Mesendoderm (in vitro differentiated cells): ENCODE measurements around the gene GDE1.
A peak's percentile ranks its signal among the peaks of the same experiment; 100 is the strongest.

Experiments
- DNase-seq: peaks from one replicate; pipeline ENCODE4 v3.0.0; 2013
- H2AK5ac ChIP-seq: 2 replicates; pipeline ENCODE4 v1.6.1; 2013; ENCODE audit warnings: low read length, inconsistent platforms
- H2BK120ac ChIP-seq: 2 replicates; pipeline ENCODE4 v1.6.1; 2013; ENCODE audit warnings: low read depth, mild to moderate bottlenecking, low read length, moderate library complexity, mixed read lengths
- H2BK15ac ChIP-seq: replicated peaks from 2 replicates; pipeline ENCODE4 v1.6.1; 2013; ENCODE audit warnings: low read depth, mild to moderate bottlenecking, moderate library complexity
- H2BK5ac ChIP-seq: 2 replicates; pipeline ENCODE4 v1.6.1; 2013; ENCODE audit warnings: low read length, inconsistent platforms
- H3K18ac ChIP-seq: 2 replicates; pipeline ENCODE4 v1.6.1; 2013; ENCODE audit warnings: mild to moderate bottlenecking, low read length, mixed read lengths
- H3K23ac ChIP-seq: one replicate; pipeline ENCODE4 v1.6.1; 2013; ENCODE audit warnings: low read length
- H3K27ac ChIP-seq: 2 replicates; pipeline ENCODE4 v1.5.1; 2013; ENCODE audit warnings: low read depth, mild to moderate bottlenecking, inconsistent platforms, low read length, moderate library complexity
- H3K27me3 ChIP-seq: 2 replicates; pipeline ENCODE4 v1.6.1; 2013; ENCODE audit warnings: low read length, control low read depth, mild to moderate bottlenecking, inconsistent platforms; ENCODE audit not compliant: insufficient read depth, poor library complexity
- H3K36me3 ChIP-seq: 2 replicates; pipeline ENCODE4 v1.6.1; 2013; ENCODE audit warnings: low read length, inconsistent platforms; ENCODE audit not compliant: control insufficient read depth, insufficient read depth
- H3K4ac ChIP-seq: one replicate; pipeline ENCODE4 v1.6.1; 2013; ENCODE audit warnings: low read depth, mild to moderate bottlenecking, low read length, moderate library complexity
- H3K4me1 ChIP-seq: 2 replicates; pipeline ENCODE4 v1.6.1; 2013; ENCODE audit warnings: low read depth, low read length, inconsistent platforms; ENCODE audit not compliant: control insufficient read depth
- H3K4me2 ChIP-seq: 2 replicates; pipeline ENCODE4 v1.6.1; 2013; ENCODE audit warnings: low read length
- H3K4me3 ChIP-seq: 2 replicates; pipeline ENCODE4 v1.5.1; 2013; ENCODE audit warnings: mild to moderate bottlenecking, low read length
- H3K56ac ChIP-seq: one replicate; pipeline ENCODE4 v1.6.1; 2013; ENCODE audit warnings: low read length
- H3K79me1 ChIP-seq: 2 replicates; pipeline ENCODE4 v1.6.1; 2013; ENCODE audit warnings: low read length, inconsistent platforms
- H3K79me2 ChIP-seq: 2 replicates; pipeline ENCODE4 v1.6.1; 2013; ENCODE audit warnings: mild to moderate bottlenecking, low read length; ENCODE audit not compliant: control insufficient read depth, insufficient read depth
- H3K9ac ChIP-seq: 2 replicates; pipeline ENCODE4 v1.6.1; 2013; ENCODE audit warnings: low read length, inconsistent platforms
- H4K5ac ChIP-seq: one replicate; pipeline ENCODE4 v1.6.1; 2013; ENCODE audit warnings: low read length
- H4K8ac ChIP-seq: one replicate; pipeline ENCODE4 v1.6.1; 2013; ENCODE audit warnings: low read depth, mild to moderate bottlenecking, control low read depth, low read length, moderate library complexity
- WGBS: extraction: QIAGEN DNeasy Blood & Tissue Kit; methylation state at CpG from one replicate; pipeline ENCODE4 v1.1.7; 2013; ENCODE audit warnings: low lambda C conversion rate, missing lambda C conversion rate; ENCODE audit not compliant: insufficient coverage; ENCODE audit errors: extremely low coverage; 5-methylcytosine and 5-hydroxymethylcytosine counted together

Gene GDE1

DNA sequence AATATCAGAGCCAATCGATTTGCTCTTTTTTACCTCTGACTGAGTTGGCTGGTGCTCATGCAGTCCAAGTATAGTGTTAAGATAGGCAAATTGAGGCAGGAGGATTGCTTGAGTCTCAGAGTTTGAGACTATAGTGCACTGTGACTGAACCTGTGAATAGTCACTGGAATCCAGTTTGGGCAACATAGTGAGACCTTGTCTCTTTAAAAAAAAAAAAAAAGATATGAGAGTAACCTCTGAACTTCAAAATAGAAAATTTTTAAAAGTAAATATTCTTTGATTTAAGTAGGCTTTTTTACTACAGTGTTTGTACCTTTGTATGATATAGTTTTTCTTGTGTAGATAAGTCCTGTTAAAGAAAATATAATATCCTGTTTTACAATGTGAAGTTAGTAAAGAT, 5.3 kb upstream of the GDE1 start:
- no peak overlapping the region for H3K18ac ChIP-seq
- H2AK5ac ChIP-seq: no peak overlapping the region
- H4K8ac ChIP-seq: no peak overlapping the region
- peaks cover 10% of the 10 kb centered on the region for H3K4me1 ChIP-seq
- no CpG with 5 or more reads among the region's 1 CpG for WGBS
- no peaks in the 10 kb centered on the region for H3K36me3 ChIP-seq
- no peak overlapping the region for H3K56ac ChIP-seq
- no peak overlapping the region for H3K4me2 ChIP-seq
- no peak overlapping the region for H3K4me3 ChIP-seq
- peaks cover 3% of the 10 kb centered on the region for H3K79me2 ChIP-seq
- H2BK5ac ChIP-seq: no peak overlapping the region
- no peak overlapping the region for H4K5ac ChIP-seq
- H2BK120ac ChIP-seq: no peak overlapping the region
- H3K27me3 ChIP-seq: no peaks in the 10 kb centered on the region
- no peak overlapping the region for H3K9ac ChIP-seq
- no peak overlapping the region for H3K27ac ChIP-seq
- no peak for DNase-seq
- no peak overlapping the region for H3K4ac ChIP-seq
- no peak overlapping the region for H2BK15ac ChIP-seq
- no peak overlapping the region for H3K23ac ChIP-seq
- peaks cover 3% of the 10 kb centered on the region for H3K79me1 ChIP-seq

DNA sequence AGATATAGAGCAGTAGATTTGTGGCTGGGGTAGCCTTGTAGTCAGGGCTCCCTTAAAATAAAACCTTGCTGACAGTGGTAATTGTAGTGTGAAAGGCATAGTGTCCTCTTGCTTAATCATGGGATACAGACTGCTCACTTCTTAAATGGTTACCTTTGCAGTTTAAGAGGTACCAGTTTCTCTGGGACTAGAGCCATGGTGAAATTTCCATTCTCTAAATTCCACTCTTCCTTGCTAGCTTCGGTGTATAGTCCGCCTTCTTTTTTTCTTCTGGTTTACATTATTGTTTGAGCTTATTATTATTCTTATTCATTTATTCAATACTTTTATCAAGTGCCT, 3.5 kb upstream of the GDE1 start:
- no peak overlapping the region for H3K4ac ChIP-seq
- no peak overlapping the region for H2BK5ac ChIP-seq
- H3K27ac ChIP-seq: no peak overlapping the region
- no peak overlapping the region for H2AK5ac ChIP-seq
- H4K5ac ChIP-seq: no peak overlapping the region
- DNase-seq: no peak
- no peak overlapping the region for H3K4me3 ChIP-seq
- WGBS: no CpG with 5 or more reads among the region's 2 CpGs
- no peaks in the 10 kb centered on the region for H3K27me3 ChIP-seq
- peaks cover 10% of the 10 kb centered on the region for H3K79me2 ChIP-seq
- H3K4me1 ChIP-seq: peaks cover 15% of the 10 kb centered on the region
- peak overlapping the region; percentile 94 for H3K9ac ChIP-seq
- H4K8ac ChIP-seq: no peak overlapping the region
- peaks cover 7% of the 10 kb centered on the region for H3K79me1 ChIP-seq
- H2BK120ac ChIP-seq: no peak overlapping the region
- no peak overlapping the region for H3K18ac ChIP-seq
- H3K4me2 ChIP-seq: peak overlapping the region; percentile 90
- peak overlapping the region; percentile 43 for H2BK15ac ChIP-seq
- peak overlapping the region; percentile 88 for H3K56ac ChIP-seq
- H3K23ac ChIP-seq: peak overlapping the region; percentile 19
- no peaks in the 10 kb centered on the region for H3K36me3 ChIP-seq

DNA sequence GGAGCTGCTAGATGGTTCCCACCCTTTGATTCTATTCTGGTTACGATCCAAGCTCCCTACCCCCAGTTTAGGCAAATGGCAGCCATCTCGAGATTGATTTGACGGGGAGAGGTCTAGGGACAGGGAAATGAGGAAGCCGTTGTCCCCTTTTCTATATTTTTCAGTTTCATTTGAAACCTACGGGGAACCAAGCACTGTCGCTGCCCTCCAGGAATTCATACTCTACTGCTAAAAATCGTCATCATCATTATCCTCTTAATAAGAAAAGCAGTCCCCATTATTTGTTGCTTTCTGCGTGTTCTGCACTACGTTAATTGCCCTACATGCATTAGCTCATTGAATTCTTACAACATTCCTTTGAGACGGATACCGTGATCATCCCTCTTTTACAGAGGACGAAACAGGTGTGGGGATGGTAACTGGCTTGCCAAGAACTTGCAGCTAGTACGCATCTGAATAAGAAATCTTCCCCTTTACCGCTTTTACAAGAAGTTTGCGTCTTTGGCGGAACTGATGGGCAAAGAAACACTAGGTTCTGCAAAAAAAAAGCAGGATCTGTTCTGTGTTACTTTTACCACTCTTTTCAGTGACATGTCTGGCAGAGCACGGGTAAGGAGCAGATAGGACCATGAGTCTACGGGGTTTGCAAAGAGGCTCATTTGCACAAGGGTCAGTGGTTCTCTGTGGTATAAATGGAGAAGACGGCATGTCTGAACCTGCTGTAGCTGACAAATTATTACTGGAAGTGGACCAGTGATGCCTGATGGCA, 2.9 kb upstream of the GDE1 start:
- Histone ChIP-seq H3K9ac (peak overlapping the region; percentile 94), H3K27me3 (no peaks in the 10 kb centered on the region), H2BK120ac (no peak overlapping the region), H3K56ac (peak overlapping the region; percentile 88), H3K4me1 (peaks cover 15% of the 10 kb centered on the region), H4K8ac (no peak overlapping the region), H3K79me1 (peaks cover 7% of the 10 kb centered on the region), H3K4me2 (peak overlapping the region; percentile 90), H3K18ac (peak overlapping the region; percentile 61), H2AK5ac (no peak overlapping the region), H3K4me3 (peak overlapping the region; percentile 99), H3K23ac (peak overlapping the region; percentile 19), H4K5ac (no peak overlapping the region), H3K36me3 (no peaks in the 10 kb centered on the region), H3K27ac (peak overlapping the region; percentile 9), H3K79me2 (peaks cover 12% of the 10 kb centered on the region), H2BK15ac (no peak overlapping the region), H3K4ac (no peak overlapping the region), H2BK5ac (no peak overlapping the region)
- WGBS: no CpG with 5 or more reads among the region's 19 CpGs
- DNase-seq: peak; percentile 55

DNA sequence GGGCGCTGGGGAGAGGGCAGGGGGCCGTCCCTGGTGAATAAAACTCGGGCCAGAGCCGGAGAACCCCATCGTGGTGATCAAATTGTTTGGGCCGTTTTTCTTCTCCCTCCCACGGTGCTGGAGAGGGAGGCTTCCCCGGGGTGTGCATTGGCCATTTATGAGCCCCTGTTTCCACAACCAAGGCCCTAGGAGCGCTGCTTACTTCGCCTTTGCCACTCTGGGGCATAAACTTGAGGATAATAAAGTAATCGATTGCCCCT, 2.4 kb upstream of the GDE1 start:
- no peak overlapping the region for H2BK5ac ChIP-seq
- H2BK15ac ChIP-seq: no peak overlapping the region
- H3K4me3 ChIP-seq: peak overlapping the region; percentile 99
- DNase-seq: no peak
- peaks cover 12% of the 10 kb centered on the region for H3K79me2 ChIP-seq
- no peaks in the 10 kb centered on the region for H3K27me3 ChIP-seq
- H2AK5ac ChIP-seq: no peak overlapping the region
- H3K4me1 ChIP-seq: peaks cover 15% of the 10 kb centered on the region
- no peak overlapping the region for H3K23ac ChIP-seq
- H3K4ac ChIP-seq: no peak overlapping the region
- H2BK120ac ChIP-seq: no peak overlapping the region
- H3K36me3 ChIP-seq: no peaks in the 10 kb centered on the region
- peak overlapping the region; percentile 90 for H3K4me2 ChIP-seq
- no peak overlapping the region for H4K5ac ChIP-seq
- peak overlapping the region; percentile 94 for H3K9ac ChIP-seq
- peak overlapping the region; percentile 88 for H3K56ac ChIP-seq
- peaks cover 7% of the 10 kb centered on the region for H3K79me1 ChIP-seq
- no peak overlapping the region for H4K8ac ChIP-seq
- WGBS: no CpG with 5 or more reads among the region's 11 CpGs
- H3K27ac ChIP-seq: peak overlapping the region; percentile 9
- H3K18ac ChIP-seq: peak overlapping the region; percentile 61

DNA sequence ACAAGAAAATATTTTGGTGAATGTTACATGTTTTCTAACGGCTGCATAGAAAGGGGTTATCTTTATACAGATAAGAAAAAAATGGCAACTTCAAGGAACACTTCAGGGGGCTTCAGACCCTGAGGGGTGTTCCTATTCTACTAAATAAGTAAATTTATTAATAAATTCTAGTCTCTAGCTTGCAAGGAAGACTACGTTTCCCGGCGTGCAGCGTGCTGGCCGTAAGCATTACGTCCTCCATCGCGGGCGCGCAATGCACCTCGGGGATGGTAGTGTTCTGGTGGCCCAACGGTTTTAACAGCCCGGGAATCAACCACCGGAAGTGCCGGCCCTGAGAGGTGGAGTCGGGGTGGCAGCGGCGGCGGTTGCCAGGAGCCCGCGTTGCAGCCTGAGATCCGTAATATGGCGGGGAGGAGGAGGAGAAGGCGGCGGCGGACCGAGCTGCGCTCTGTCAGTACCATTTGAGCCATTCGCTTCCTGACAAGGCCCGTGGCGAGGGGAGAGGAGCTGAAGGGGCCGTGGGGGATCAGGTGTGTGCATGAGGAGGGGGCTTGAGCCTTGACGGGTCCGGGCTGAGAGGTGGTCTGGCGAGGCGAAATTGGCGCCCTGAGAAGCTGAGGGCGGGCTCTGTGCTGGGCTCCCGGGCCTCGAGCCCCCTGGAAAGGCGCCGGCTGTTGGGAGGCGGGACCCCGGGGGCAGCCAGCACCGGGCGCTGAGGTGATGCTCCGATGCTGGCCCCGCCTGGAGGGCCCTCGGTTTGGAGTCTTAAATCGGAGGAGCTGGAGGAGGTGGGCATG, 1.9 kb upstream of the GDE1 start, which contains the start of gene CCP110:
Gene CCP110 (plus strand): TSS at position 384 of the 797 bp plus-strand sequence. CDS start 3,940 bp downstream, outside the sequence.
- Histone ChIP-seq H3K4ac (no peak within 1 kb of the TSS), H3K9ac (peak within 1 kb of the TSS; percentile 94), H3K23ac (no peak within 1 kb of the TSS), H3K36me3 (no peaks in the 10 kb centered on the region), H3K79me2 (peaks cover 12% of the 10 kb centered on the region), H3K56ac (peak within 1 kb of the TSS; percentile 88), H3K27ac (peak within 1 kb of the TSS; percentile 9), H3K4me3 (peak within 1 kb of the TSS; percentile 99), H4K5ac (peak within 1 kb of the TSS; percentile 71), H3K27me3 (no peaks in the 10 kb centered on the region), H2BK5ac (no peak within 1 kb of the TSS), H2BK120ac (no peak within 1 kb of the TSS), H3K79me1 (peaks cover 9% of the 10 kb centered on the region), H3K18ac (peak within 1 kb of the TSS; percentile 61), H2AK5ac (no peak within 1 kb of the TSS), H4K8ac (no peak within 1 kb of the TSS), H2BK15ac (peak within 1 kb of the TSS; percentile 75), H3K4me1 (peaks cover 15% of the 10 kb centered on the region), H3K4me2 (peak within 1 kb of the TSS; percentile 90)
- DNase-seq: peak; percentile 98
- no CpG with 5 or more reads among the region's 51 CpGs for WGBS
